Astrocyte (in vitro differentiated cells and primary cell): ENCODE results near the gene UBE2K.

Experiments
- CTCF ChIP-seq: IDR thresholded peaks from 2 replicates; pipeline ENCODE4 v1.5.1; 2011; ENCODE audit warnings: low read depth, mild to moderate bottlenecking, inconsistent platforms, low read length, moderate library complexity; ENCODE audit not compliant: insufficient read depth
- EZH2 ChIP-seq: IDR thresholded peaks from 2 replicates; pipeline ENCODE4 v1.6.1; 2012; ENCODE audit warnings: mild to moderate bottlenecking, low read length, inconsistent platforms; ENCODE audit not compliant: insufficient read depth

- TF ChIP-seq CTCF (no peak), EZH2 (no peak)
These were observed 63.2 kb downstream of the UBE2K start for GRCh38 chr4:39761005-39761667.
